K562 (cell line): ENCODE results near the gene NDUFAF8. TPM values are rescaled to one million over a fixed set of nuclear protein-coding genes. Genes with fewer than 3 reads are reported as not detected.

ENCODE experiments used
- ARID2 ChIP-seq: fragments of 450-650 bp; IDR thresholded peaks from 2 replicates; pipeline ENCODE4 v1.6.1; 2017; ENCODE audit warnings: antibody characterized with exemption, mild to moderate bottlenecking
- CTBP1 ChIP-seq: fragments of 450-650 bp; IDR thresholded peaks from 2 replicates; pipeline ENCODE4 v1.6.1; 2016; ENCODE audit warnings: borderline replicate concordance
- GABPB2 ChIP-seq: fragments of 250-450 bp; sonication (Bioruptor Pico); conservative IDR thresholded peaks from 2 replicates; pipeline ENCODE4 v1.5.1; 2021; ENCODE audit warnings: mild to moderate bottlenecking
- HDGF ChIP-seq: fragments of 450-650 bp; IDR thresholded peaks from 2 replicates; pipeline ENCODE4 v1.6.1; 2016
- KDM2B ChIP-seq: fragments of 250-450 bp; sonication (Bioruptor Pico); IDR thresholded peaks from 2 replicates; pipeline ENCODE4 v1.8.0; 2021; ENCODE audit warnings: mild to moderate bottlenecking, moderate library complexity
- LCOR ChIP-seq: sonication (generic); formaldehyde crosslinking; IDR thresholded peaks from 2 replicates; pipeline ENCODE4 v1.8.0; 2022; ENCODE audit warnings: mild to moderate bottlenecking, missing genetic modification reagents
- MCM3 ChIP-seq: fragments of 450-650 bp; IDR thresholded peaks from 2 replicates; pipeline ENCODE4 v1.6.1; 2016
- NR3C1 ChIP-seq: sonication (generic); formaldehyde crosslinking; IDR thresholded peaks from 2 replicates; pipeline ENCODE4 v1.8.1; 2022; ENCODE audit warnings: missing genetic modification reagents
- PML ChIP-seq: IDR thresholded peaks from 2 replicates; pipeline ENCODE4 v1.6.1; 2012; ENCODE audit warnings: low read length, inconsistent platforms
- POLR2A ChIP-seq: fragments of 450-650 bp; conservative IDR thresholded peaks from 2 replicates; pipeline ENCODE4 v1.6.1; 2016
- PURB ChIP-seq: sonication (generic); formaldehyde crosslinking; IDR thresholded peaks from 2 replicates; pipeline ENCODE4 v1.9.0; 2021; ENCODE audit warnings: low read depth, mild to moderate bottlenecking, missing genetic modification reagents
- SIN3A ChIP-seq, 2 experiments: fragments of 150-350 bp in 1 of 2; IDR thresholded peaks; 2 replicates each; pipeline ENCODE4 v1.6.1; 2011 to 2016; ENCODE audit warnings: borderline replicate concordance in 2 of 2, low read depth in 2 of 2, low read length in 2 of 2, mild to moderate bottlenecking in 2 of 2, moderate library complexity in 2 of 2; ENCODE audit not compliant: control insufficient read depth in 1 of 2
- SMARCE1 ChIP-seq: fragments of 450-650 bp; IDR thresholded peaks from 2 replicates; pipeline ENCODE4 v1.7.1; 2016; ENCODE audit warnings: mild to moderate bottlenecking
- SP1 ChIP-seq: sonication (generic); formaldehyde crosslinking; IDR thresholded peaks from 2 replicates; pipeline ENCODE4 v1.8.1; 2022; ENCODE audit warnings: mild to moderate bottlenecking, missing genetic modification reagents
- ZBTB7A ChIP-seq: IDR thresholded peaks from 2 replicates; pipeline ENCODE4 v1.6.1; 2011; ENCODE audit warnings: low read depth, mild to moderate bottlenecking, low read length, moderate library complexity, borderline replicate concordance; ENCODE audit not compliant: control insufficient read depth
- ZNF699 ChIP-seq: fragments of 250-450 bp; sonication (Bioruptor Pico); IDR thresholded peaks from 2 replicates; pipeline ENCODE4 v1.8.0; 2021; ENCODE audit warnings: mild to moderate bottlenecking, moderate library complexity; ENCODE audit not compliant: insufficient replicate concordance
- polyA plus RNA-seq, 8 experiments: library from polyadenylated mRNA; depleted of rRNA in 4 of 8; stranded (reverse) in 5 of 8; unstranded in 3 of 8; fragments of >200 nt; fragmentation: Nextera tagmentation in 2 of 8; fragmentation: Illumina TruSeq in 1 of 8; extraction: Ambion mirVana in 2 of 8; extraction: Trizol in 1 of 8; gene quantifications; 2 replicates each; pipeline versions ENCODE4 v1.2.1 to v1.2.3, GENCODE V29; 2011 to 2014; ENCODE audit warnings: inconsistent platforms in 1 of 8, missing spikeins in 1 of 8
- total RNA-seq, 7 experiments: library from RNA; depleted of rRNA in 6 of 7; stranded (reverse); fragments of >200 nt in 6 of 7; fragmentation: Illumina TruSeq in 2 of 7; extraction: Trizol in 2 of 7; gene quantifications; 2 replicates each; pipeline versions ENCODE4 v1.2.1 to v1.2.3, GENCODE V29; 2011 to 2021; ENCODE audit warnings: low replicate concordance in 1 of 7
- TF ChIP-seq, protein P1 (sequence below): IDR thresholded peaks from 2 replicates; pipeline ENCODE4 v1.6.1; 2012; ENCODE audit warnings: low read depth, low read length, improper control_type of control experiment, borderline replicate concordance
- TF ChIP-seq, protein P2 (sequence below): sonication (generic); formaldehyde crosslinking; IDR thresholded peaks from 2 replicates; pipeline ENCODE4 v1.8.0; 2022; ENCODE audit warnings: missing genetic modification reagents, mild to moderate bottlenecking, moderate library complexity, borderline replicate concordance
- TF ChIP-seq, protein P3 (sequence below): fragments of 200-800 bp; sonication (Bioruptor generic); IDR thresholded peaks from 2 replicates; pipeline ENCODE4 v1.6.1; 2017; ENCODE audit warnings: missing genetic modification characterization, missing compliant biosample characterization
- TF ChIP-seq, protein P4 (sequence below): sonication (generic); formaldehyde crosslinking; IDR thresholded peaks from 2 replicates; pipeline ENCODE4 v1.8.1; 2023; ENCODE audit warnings: mild to moderate bottlenecking, missing genetic modification reagents

Gene NDUFAF8
- total and polyA plus RNA-seq, 9 of the 15 experiments (the other 6 are each of a cell fraction or from before 2014, with no cell fraction given), result 13.5 to 144 (median 90.0) TPM

DNA sequence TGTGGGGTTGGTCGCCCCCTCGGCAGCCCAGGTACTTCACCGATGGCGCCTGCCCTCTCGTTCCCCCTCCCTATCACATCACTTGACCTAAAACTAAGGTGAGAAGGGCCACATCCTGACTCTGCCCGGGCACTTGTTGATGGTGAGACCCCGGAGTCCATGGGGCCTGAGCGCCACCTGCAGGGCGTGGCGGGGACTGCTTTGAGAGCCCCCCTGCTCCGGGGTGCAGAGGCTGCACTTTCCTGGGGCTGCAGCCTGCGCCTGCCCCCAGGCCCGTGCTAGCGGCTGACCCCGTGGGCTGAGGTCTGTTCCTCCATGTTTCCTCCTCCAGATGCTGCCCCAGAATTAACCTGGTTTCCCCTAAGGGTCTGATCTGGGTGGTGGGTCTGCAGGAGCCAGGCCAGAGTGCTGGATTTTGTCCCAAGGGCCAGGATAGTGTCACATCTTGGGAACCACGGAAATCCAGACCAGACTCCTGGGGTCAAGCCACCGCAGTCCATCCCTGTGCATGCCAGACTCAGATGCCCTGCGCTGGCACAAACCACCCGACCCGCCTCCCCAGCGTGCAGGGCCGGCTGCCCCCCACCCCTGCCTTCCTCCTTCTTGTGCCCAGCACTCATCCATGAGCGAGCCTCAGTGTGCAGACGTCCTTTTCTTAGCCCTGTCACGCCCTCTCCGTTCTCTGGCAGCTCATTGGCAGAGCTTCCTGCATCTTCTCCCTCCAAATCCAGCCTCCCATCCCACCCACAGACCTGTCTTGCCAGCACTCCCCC is 2.7 kb downstream of the NDUFAF8 start (continued):
- TF ChIP-seq, protein P1, sequence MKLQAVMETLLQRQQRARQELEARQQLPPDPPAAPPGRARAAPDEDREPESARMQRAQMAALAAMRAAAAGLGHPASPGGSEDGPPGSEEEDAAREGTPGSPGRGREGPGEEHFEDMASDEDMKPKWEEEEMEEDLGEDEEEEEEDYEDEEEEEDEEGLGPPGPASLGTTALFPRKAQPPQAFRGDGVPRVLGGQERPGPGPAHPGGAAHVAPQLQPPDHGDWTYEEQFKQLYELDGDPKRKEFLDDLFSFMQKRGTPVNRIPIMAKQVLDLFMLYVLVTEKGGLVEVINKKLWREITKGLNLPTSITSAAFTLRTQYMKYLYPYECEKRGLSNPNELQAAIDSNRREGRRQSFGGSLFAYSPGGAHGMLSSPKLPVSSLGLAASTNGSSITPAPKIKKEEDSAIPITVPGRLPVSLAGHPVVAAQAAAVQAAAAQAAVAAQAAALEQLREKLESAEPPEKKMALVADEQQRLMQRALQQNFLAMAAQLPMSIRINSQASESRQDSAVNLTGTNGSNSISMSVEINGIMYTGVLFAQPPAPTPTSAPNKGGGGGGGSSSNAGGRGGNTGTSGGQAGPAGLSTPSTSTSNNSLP, result no peak
- TF ChIP-seq, protein P2, sequence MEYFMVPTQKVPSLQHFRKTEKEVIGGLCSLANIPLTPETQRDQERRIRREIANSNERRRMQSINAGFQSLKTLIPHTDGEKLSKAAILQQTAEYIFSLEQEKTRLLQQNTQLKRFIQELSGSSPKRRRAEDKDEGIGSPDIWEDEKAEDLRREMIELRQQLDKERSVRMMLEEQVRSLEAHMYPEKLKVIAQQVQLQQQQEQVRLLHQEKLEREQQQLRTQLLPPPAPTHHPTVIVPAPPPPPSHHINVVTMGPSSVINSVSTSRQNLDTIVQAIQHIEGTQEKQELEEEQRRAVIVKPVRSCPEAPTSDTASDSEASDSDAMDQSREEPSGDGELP (CRISPR knock-in tag), result peak; percentile 53; the same call in 1 of the 2 replicates
- no peak for TF ChIP-seq PURB (CRISPR knock-in tag)
- 0 out of 2 replicates have a peak, but pooled peaks have one; percentile 41 for TF ChIP-seq NR3C1 (CRISPR knock-in tag)
- TF ChIP-seq HDGF, result 0 out of 2 replicates have a peak, but pooled peaks have one; percentile 50
- no peak for TF ChIP-seq SMARCE1
- TF ChIP-seq KDM2B (CRISPR knock-in tag), result no peak
- 0 out of 2 replicates have a peak, but pooled peaks have one; percentile 7 for TF ChIP-seq ARID2
- TF ChIP-seq MCM3, result no peak
- TF ChIP-seq CTBP1, result peak; percentile 52; the same call in 1 of the 2 replicates
- TF ChIP-seq, protein P3, sequence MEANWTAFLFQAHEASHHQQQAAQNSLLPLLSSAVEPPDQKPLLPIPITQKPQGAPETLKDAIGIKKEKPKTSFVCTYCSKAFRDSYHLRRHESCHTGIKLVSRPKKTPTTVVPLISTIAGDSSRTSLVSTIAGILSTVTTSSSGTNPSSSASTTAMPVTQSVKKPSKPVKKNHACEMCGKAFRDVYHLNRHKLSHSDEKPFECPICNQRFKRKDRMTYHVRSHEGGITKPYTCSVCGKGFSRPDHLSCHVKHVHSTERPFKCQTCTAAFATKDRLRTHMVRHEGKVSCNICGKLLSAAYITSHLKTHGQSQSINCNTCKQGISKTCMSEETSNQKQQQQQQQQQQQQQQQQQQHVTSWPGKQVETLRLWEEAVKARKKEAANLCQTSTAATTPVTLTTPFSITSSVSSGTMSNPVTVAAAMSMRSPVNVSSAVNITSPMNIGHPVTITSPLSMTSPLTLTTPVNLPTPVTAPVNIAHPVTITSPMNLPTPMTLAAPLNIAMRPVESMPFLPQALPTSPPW (CRISPR knock-in tag), result peak; percentile 82
- no peak for TF ChIP-seq ZNF699 (CRISPR knock-in tag)
- TF ChIP-seq PML, result no peak
- peak; percentile 53 for TF ChIP-seq POLR2A
- no peak for TF ChIP-seq GABPB2 (CRISPR knock-in tag)
- TF ChIP-seq, protein P4, sequence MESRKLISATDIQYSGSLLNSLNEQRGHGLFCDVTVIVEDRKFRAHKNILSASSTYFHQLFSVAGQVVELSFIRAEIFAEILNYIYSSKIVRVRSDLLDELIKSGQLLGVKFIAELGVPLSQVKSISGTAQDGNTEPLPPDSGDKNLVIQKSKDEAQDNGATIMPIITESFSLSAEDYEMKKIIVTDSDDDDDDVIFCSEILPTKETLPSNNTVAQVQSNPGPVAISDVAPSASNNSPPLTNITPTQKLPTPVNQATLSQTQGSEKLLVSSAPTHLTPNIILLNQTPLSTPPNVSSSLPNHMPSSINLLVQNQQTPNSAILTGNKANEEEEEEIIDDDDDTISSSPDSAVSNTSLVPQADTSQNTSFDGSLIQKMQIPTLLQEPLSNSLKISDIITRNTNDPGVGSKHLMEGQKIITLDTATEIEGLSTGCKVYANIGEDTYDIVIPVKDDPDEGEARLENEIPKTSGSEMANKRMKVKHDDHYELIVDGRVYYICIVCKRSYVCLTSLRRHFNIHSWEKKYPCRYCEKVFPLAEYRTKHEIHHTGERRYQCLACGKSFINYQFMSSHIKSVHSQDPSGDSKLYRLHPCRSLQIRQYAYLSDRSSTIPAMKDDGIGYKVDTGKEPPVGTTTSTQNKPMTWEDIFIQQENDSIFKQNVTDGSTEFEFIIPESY (CRISPR knock-in tag), result peak; percentile 60; the same call in 1 of the 2 replicates
- peak; percentile 96 for TF ChIP-seq ZBTB7A
- peak; percentile 59; the same call in 1 of the 2 replicates for TF ChIP-seq SP1 (CRISPR knock-in tag)
- TF ChIP-seq LCOR (CRISPR knock-in tag), result 0 out of 2 replicates have a peak, but pooled peaks have one; percentile 2
- TF ChIP-seq SIN3A (IDR thresholded peaks at IDR 0.05; ENCODE audit: borderline replicate concordance in 2 of 2, control insufficient read depth in 1 of 2, low read depth in 2 of 2, low read length in 2 of 2), result 0 out of 4 replicates have a peak, but pooled peaks of 1 of the 2 experiments have one; percentile 37
